Measurements from ENCODE around the gene FHAD1.
"Not testable (repeated sequence)": the region's sequence is repeated elsewhere in the genome, so short reads cannot be mapped to it uniquely, and the experiment has no call there.

FHAD1 gene

DNA sequence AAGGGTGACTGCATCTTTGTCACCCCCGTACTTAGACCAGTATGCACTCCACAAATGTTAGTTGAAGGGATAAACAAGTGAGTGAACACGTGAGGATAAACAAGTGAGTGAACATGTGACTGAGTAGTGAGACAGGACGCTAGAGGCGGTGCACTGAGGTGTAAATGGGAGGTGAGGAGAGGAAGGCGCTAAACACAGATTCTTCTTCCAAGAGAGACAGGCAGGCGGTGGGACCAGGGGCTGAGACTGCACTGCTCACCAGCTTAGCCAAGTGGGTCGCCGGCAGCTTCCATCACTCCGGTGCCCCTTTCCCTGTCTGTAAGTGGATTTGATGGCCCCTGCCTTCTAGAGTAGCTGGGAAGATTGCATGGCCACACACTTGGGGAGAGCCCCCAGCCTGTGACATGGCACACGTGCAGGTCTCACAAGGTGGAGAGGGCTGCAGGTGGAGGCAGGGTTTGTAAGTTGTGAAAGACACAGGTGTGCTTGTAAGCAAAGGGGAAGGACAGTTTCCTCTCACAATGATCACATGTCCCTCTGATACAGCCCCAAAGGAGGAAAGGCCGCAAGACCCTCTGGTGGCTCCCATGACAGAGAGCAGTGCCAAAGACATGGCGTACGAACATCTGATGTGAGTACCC is 115.2 kb downstream of the FHAD1 start:
- no peak for DNase-seq

- DNase-seq: no peak
These were observed 115.7 kb downstream of the FHAD1 start for GRCh38 chr1:15362737-15363128.

DNA sequence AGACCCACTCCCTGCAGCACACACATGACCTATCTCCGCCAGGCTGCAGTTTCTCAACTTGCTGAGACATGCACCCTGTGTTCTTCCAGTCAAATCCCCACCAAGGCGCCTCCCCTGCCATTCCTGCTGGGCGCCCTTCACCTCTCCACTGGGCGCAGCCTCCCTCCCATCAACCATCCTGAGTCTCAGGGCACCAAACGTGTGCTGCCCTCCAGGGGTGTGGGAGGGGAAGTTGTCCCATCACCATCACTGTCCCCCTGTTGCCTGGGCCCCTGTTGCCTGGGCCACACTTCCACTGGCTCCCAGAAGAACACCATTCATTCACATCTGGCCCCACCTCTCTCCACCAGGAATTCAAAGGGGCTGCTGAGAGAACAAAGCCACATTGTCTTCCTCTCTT is 117.7 kb downstream of the FHAD1 start:
- DNase-seq: no peak

DNA sequence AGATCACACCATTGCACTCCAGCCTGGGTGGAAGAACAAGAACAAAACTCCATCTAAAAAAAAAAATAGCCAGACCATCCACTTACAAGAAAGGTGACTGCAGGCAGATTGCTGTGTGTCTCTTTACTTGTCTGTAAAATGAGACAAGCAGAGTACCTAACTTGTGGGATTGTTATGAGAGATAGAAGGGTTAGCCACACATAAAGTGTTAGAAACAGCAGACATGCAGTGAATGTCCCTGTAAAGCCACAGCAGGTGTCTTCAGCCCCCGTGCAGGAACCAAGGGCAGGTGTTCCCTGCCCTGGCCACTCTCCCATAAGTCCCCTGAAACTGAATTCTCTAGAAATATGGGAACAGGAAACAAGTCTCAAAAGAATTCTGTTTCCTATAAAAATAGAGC is 121.9 kb downstream of the FHAD1 start:
- DNase-seq: no peak

DNA sequence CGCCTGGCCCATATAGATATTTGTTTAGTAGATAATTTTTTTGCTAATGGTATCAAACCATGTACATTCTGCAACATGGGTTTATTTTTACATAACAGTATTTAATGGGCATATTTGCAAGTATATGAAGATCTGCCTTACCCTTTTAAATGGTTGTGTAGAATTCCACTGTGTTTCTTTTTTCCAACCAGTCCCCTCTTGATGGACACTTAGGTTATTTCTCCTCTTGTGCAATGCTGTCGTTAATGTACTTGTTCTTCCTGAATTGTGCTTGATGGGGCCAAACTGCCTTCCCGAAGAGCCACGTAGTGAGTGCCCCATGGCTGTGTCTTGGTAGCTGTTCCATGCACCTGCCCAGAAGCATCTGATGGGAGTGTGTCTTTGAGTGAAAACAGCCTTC is 123.2 kb downstream of the FHAD1 start:
- no peak for DNase-seq

GRCh38 chr1:15370781-15371520 is 123.9 kb downstream of the FHAD1 start:
- peak in 40 of 56 donors; percentile 1 to 71 (median 24) for DNase-seq

DNA sequence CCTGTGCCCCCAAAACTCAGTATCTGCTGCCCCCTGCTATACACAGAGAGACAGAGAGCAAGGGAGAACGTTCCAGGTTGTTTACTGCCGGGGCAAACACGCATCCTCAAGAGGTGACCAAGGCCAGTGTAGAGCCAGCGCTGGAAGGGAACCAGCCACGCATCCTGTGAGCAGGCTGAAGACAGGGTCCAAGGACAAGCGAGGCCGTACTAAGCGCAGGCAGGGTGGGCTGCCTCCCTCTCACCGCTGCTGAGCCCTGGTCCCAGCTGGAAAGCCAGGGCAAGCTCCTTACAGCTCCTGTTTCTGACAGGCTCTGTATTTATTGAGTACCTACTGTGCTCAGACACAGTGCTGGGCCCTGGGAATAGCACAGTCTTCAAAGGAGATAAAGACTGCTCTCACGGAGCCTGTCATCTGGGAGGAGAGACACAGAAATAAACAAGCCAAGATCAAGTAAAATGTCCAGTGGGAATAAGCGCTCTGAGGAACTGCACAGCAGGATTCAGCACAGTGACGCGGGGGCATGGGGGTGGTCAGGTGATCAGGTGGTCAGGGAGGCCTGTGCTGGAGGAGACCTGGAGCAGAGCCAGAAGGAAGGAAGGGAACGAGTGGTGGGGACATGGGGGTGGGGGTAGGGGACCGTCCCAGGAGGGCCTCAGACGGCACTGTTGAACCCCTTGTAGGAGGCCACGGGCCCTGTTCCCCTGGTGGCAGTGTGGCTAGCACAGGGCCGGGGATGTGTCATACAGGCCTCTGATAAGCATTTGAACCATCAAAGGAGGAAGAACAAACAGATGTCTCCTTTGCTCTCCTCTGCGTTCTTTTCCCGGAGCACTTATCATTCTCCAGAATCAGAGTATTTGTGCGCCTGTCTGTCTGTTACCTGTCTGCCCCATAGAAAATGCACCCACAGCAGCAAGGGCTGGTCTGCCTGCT is 124.9 kb downstream of the FHAD1 start:
- no peak for DNase-seq

DNA sequence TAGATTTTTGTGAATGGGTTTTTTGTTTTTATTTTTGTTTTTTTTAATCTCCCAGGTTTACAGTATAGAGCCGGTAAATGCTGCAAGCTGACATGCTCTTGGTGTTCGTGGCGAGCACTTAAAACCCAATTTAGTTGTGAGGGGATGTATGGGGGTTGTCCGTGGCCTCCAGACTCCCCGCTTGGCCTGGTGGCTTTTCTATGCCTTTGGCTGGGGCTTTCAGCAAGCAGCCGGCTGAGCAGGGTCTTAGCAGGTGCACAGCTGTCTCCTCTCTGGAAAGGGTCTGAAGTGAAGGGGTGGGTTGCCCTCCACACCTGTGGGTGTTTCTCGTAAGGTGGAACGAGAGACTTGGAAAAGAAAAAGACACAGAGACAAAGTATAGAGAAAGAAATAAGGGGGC is 131.7 kb downstream of the FHAD1 start:
- no peak for DNase-seq

GRCh38 chr1:15379151-15379550 is 132.1 kb downstream of the FHAD1 start:
- DNase-seq: not testable (repeated sequence)

- no peak for DNase-seq
These were observed 133.8 kb downstream of the FHAD1 start for GRCh38 chr1:15380601-15381508.

- DNase-seq: no peak
These were observed 134.8 kb downstream of the FHAD1 start for GRCh38 chr1:15381805-15382204.

DNA sequence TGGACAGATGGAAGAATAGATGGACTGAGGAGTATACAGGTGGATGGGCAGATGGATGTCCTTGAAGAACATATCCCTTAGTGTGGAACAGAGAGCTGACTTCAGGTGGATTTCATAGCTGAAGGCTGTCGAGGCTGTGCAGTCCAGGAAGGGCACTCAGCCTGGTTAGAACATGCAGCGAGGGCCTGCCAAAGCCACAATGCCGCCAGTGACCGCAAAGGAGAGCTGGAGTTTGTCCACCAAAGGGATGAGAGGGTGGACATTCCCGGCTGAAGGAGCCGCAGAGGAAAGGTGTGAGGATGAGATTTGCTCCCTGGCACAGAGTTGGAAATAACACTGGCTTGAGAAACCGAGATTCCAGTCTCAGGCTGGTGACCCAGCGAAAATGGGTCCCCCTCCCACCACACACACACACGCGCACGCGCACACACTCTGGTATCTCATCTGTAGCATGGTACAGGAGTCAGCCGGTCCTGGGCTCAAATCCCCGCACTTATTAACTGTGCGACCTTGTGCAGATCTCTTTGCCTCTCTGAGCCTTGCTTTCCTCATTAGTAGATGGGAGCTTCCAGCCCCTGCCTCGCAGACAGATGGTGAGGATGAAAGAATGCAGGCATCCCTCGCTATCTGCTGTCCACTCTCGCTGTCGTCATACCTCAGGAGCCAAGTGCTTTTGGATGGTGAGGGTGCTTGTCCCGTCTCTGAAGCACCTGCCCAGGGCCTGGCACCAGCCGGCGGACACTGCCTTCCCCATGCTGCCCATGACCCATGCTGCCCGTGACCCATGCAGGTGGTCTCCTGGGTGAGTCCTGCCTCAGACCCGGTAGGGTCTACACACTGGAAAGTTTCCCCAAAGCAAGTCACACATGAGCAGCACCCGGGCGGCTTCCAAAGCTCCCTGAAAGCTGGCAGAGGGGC is 135.8 kb downstream of the FHAD1 start:
- no peak for DNase-seq

DNA sequence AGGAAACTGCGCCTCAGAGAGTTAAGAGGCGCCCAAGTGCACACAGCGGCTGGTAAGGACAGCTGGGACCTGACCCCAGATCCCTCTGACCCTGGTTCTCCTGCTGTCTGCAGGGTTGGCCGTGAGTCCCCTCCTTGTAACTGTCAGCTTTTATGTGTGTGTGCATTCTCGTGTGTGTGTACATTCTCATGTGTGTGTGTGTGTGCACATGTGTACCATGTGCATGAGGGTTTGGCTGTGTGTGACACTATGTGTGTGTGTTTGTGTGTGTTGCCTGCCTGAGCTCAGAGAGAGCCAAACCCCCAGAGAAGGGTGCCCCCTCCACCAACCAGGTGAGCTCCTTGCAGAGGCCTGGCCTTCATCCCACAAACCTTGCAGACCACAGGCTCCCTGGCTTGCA is 136.8 kb downstream of the FHAD1 start:
- DNase-seq: no peak

- peak in 50 of 56 donors; percentile 1 to 74 (median 40) for DNase-seq
These were observed 137.4 kb downstream of the FHAD1 start for GRCh38 chr1:15384301-15384901.

- no peak for DNase-seq
These were observed 138.4 kb downstream of the FHAD1 start for GRCh38 chr1:15385420-15385819.

DNA sequence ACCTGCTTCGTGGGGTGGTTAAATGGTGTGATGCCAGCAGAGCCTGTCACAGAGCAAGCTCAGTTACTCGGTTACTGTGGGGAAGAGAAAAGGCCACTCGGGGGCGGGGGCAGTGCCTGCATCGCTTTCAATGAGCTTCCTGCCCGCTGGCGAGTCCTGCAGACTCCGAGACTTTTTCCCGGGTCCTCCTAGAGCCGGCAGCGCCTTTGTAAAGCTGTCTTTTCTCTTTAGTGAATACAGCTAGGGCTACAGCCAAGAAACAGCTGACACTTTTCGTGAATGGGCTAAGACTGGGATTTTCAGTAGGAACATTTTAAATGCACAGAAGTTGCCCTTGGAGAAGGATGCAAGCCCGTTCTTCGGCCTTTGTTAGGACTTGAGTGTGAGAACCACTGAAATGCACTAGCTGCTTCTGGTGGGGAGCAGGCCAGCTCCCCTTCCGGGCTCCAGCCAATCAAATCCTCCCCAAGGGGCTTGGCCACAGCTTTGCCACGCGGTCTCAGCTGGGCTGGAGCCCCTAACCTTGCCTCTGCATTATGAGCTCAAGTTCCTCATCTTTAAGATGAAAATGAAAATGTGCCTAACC is 139.2 kb downstream of the FHAD1 start:
- DNase-seq: peak in 51 of 56 donors; percentile 9 to 86 (median 53)

- DNase-seq: no peak
These were observed 141.3 kb downstream of the FHAD1 start for GRCh38 chr1:15388201-15388880.

DNA sequence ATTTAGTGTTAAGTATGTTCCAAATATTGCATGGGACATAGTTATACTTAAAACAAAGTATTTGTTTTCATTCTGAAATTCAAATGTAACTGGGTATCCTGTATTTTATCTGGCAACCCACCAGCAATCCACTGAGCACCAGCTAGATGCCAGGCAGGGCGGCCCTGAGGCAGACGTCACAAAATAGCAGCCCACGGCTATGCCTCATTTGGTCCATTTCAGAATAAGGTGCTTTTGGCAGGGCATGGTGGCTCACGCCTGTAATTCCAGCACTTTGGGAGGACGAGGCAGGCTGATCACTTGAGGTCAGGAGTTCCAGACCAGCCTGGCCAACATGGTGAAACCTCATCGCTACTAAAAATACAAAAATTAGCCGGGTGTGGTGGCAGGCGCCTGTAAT is 142.8 kb downstream of the FHAD1 start:
- DNase-seq: not testable (repeated sequence)

Measured in nucleus accumbens (tissue), 56 donors.